GM18519 (cell line): ENCODE results near the gene IMPG2.

Source experiments
- ATAC-seq: cut with Tn5 transposase; IDR thresholded peaks from one replicate; pipeline ENCODE4 v1.9.1; 2021; ENCODE audit warnings: mild to moderate bottlenecking, moderate library complexity; ENCODE audit not compliant: unreplicated experiment, low FRiP score

IMPG2 gene

GRCh38 chr3:101243285-101244211 is 76.8 kb downstream of the IMPG2 start:
- ATAC-seq, result no peak

GRCh38 chr3:101240719-101241399 is 79.5 kb downstream of the IMPG2 start:
- ATAC-seq, result no peak

DNA sequence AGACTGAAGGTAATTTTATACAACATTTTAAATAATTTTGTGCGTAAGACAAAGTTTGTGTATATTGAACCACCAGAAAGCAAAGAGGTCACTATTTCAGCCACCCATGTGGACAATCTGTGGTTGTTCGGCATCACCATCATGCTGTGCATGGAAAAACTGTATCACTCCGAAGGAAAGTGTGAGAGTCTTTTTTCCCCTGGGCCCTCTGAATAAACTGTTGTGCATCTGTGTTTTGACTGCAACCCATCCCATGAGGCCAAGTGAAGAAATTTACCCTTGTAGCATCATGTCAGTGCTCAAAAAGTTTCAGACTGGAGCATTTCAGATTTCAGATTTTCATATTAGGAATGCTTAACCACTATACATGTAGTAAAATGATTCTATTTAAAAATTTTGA is 85.3 kb downstream of the IMPG2 start:
- ATAC-seq, result no peak

- ATAC-seq, result no peak
Observed at GRCh38 chr3:101230618-101231017, 89.8 kb downstream of the IMPG2 start.

- ATAC-seq, result no peak
Observed at GRCh38 chr3:101229681-101230080, 90.7 kb downstream of the IMPG2 start.

DNA sequence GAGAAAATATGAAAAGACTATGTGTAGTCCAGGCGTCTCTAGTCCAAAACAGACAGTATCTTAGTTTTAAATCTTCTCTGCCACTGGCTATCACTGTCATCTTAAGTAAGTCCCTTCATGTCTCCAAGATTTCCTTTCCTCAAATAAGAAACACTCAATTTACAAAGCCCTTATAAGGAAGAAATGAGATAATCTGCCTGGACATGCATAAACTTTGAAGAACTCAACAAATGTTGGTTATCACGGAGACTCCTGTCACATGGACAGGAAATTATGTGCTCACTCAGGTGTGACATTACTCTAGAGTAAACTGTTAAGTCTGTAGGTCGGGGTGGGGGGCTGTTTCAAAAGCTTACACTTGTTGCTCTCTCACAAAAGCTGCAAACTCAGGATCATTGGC is 91.9 kb downstream of the IMPG2 start:
- no peak for ATAC-seq

DNA sequence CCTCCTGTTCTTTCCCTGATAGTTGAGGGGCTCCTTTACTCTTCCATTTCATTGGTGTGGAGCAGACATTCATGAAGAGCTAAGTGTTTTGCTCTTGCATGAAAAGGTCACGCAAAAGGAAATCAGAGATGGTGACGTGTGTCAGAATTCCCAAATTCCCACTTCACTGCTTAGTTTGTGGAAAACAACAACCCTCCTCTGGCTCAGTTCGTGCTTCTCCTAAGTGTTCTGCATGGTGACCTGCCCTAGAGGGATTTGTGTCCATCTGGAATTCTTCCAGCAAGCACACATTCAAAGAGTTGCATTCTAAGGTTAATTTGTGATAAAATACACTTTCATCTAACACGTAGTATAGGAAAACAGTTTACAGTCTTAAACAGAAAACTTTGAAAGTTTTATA is 95.6 kb downstream of the IMPG2 start:
- no peak for ATAC-seq

- no peak for ATAC-seq
Observed at GRCh38 chr3:101223016-101223415, 97.4 kb downstream of the IMPG2 start.

GRCh38 chr3:101219842-101220560 is 100.4 kb downstream of the IMPG2 start:
- ATAC-seq, result no peak

GRCh38 chr3:101217472-101218245 is 102.7 kb downstream of the IMPG2 start:
- no peak for ATAC-seq

GRCh38 chr3:101216710-101217465 is 103.5 kb downstream of the IMPG2 start:
- ATAC-seq, result no peak

DNA sequence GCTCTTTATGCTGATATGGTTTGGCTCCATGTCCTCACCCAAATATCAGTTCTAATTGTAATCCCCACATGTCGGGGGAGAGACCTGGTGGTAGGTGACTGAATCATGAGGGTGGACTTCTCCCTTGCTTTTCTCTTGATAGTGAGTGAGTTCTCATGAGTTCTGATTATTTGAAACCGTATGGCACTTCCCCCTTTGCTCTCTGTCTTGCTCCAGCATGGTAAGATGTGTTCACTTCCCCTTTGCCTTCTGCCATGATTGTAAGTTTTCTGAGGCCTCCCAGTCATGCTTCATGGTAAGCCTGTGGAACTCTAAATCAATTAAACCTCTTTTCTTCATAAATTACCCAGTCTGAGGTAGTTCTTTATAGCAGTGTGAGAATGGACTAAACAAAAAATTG is 107.6 kb downstream of the IMPG2 start:
- no peak for ATAC-seq

GRCh38 chr3:101204246-101204645 is 116.1 kb downstream of the IMPG2 start:
- ATAC-seq, result no peak

GRCh38 chr3:101203411-101203810 is 117.0 kb downstream of the IMPG2 start:
- ATAC-seq, result no peak

DNA sequence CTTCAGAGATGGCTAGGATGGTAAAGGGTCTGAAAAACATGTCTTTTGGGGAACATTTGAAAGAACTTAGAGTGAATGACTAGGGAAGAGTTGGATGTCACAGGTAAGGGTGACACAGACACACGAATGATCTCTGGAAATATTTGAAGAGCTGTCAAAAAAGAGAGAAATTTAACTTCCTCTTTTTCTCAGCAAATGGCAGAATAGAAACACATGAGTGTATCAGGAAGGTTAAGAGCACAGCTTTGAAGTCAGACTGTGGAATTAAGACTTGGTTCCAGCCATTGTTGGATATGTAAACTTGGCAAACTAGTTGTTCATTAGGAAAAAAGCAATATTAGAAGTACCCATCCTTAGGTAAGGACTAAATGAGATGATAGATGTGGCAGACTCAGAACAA is 117.7 kb downstream of the IMPG2 start:
- ATAC-seq, result no peak

GRCh38 chr3:101200461-101200860 is 119.9 kb downstream of the IMPG2 start:
- no peak for ATAC-seq

- no peak for ATAC-seq
Observed at GRCh38 chr3:101195951-101196713, 124.2 kb downstream of the IMPG2 start.

GRCh38 chr3:101194392-101194791 is 126.0 kb downstream of the IMPG2 start:
- no peak for ATAC-seq

DNA sequence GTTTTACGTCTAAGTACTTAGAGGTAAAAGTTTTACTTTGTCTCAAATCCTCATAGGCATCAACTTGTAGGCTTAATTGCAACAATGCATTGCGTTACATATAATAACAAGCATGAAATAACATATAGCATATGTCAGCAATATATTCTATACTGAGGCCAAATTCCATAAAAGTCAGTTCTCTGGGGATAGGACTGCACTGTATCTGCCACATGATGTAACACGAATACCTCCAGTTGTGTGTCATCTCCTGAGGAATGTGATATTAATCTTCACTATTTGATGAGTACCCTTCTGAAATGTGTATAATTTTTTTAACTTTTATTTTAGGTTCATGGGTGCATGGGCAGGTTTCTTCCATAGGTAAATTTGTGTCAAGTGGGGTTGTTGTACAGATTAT is 126.4 kb downstream of the IMPG2 start:
- ATAC-seq, result no peak
